Stimulated activated CD4-positive, alpha-beta T cell treated with anti-CD3 and anti-CD28 coated beads, Interleukin-12 subunit alpha, Interleukin-12 subunit beta, amount 100 ng/mL, for 4 hours (primary cell): ENCODE measurements around the gene LGALSL.

Experiments used
- DNase-seq: peaks from one replicate; pipeline ENCODE4 v3.0.0-alpha.2; 2020

Gene LGALSL

GRCh38 chr2:64453770-64454385 lies at the start of gene LGALSL:
LGALSL (plus strand) TSS chr2:64454162; CDS start chr2:64454546, 384 bp downstream.
- DNase-seq, result no peak

- no peak for DNase-seq
These were observed 49.2 kb upstream of the LGALSL start for GRCh38 chr2:64404743-64405142.

GRCh38 chr2:64405581-64406406 lies 48.2 kb upstream of the LGALSL start:
- DNase-seq, result no peak

- DNase-seq, result no peak
These were observed 47.6 kb upstream of the LGALSL start for GRCh38 chr2:64406407-64406774.

GRCh38 chr2:64408031-64408430 lies 45.9 kb upstream of the LGALSL start:
- DNase-seq, result no peak

GRCh38 chr2:64410671-64411070 lies 43.3 kb upstream of the LGALSL start:
- DNase-seq, result no peak

GRCh38 chr2:64412671-64413070 lies 41.3 kb upstream of the LGALSL start:
- DNase-seq, result no peak

- no peak for DNase-seq
These were observed 39.1 kb upstream of the LGALSL start for GRCh38 chr2:64414736-64415435.

- DNase-seq, result no peak
These were observed 36.3 kb upstream of the LGALSL start for GRCh38 chr2:64417624-64418023.

- no peak for DNase-seq
These were observed 34.3 kb upstream of the LGALSL start for GRCh38 chr2:64419596-64420165.

- no peak for DNase-seq
These were observed 33.3 kb upstream of the LGALSL start for GRCh38 chr2:64420677-64421076.

GRCh38 chr2:64421201-64421600 lies 32.8 kb upstream of the LGALSL start:
- no peak for DNase-seq

GRCh38 chr2:64422466-64422865 lies 31.5 kb upstream of the LGALSL start:
- DNase-seq, result no peak

GRCh38 chr2:64423303-64423702 lies 30.7 kb upstream of the LGALSL start:
- no peak for DNase-seq

GRCh38 chr2:64424416-64424987 lies 29.5 kb upstream of the LGALSL start:
- no peak for DNase-seq

GRCh38 chr2:64426183-64426952 lies 27.6 kb upstream of the LGALSL start:
- no peak for DNase-seq

- no peak for DNase-seq
These were observed 19.8 kb upstream of the LGALSL start for GRCh38 chr2:64434039-64434657.

- DNase-seq, result no peak
These were observed 16.1 kb upstream of the LGALSL start for GRCh38 chr2:64437883-64438282.

GRCh38 chr2:64439194-64439593 lies 14.8 kb upstream of the LGALSL start:
- DNase-seq, result no peak

- no peak for DNase-seq
These were observed 13.1 kb upstream of the LGALSL start for GRCh38 chr2:64440843-64441242.

GRCh38 chr2:64442277-64442676 lies 11.7 kb upstream of the LGALSL start:
- no peak for DNase-seq
